Pulmonary artery endothelial cell (primary cell): Measurements from ENCODE around the gene CEP250. TPM values are rescaled to one million over a fixed set of nuclear protein-coding genes. Genes with fewer than 3 reads are reported as not detected.

Source experiments
- DNase-seq: peaks from one replicate; pipeline ENCODE4 v3.0.0-alpha.2; 2011; ENCODE audit warnings: low read depth, low spot score
- total RNA-seq: library from RNA; depleted of rRNA; stranded (reverse); fragments of >200 nt; gene quantifications from 2 replicates; pipeline ENCODE4 v1.2.3, GENCODE V29; 2014

CEP250 gene
- total RNA-seq, 1 donor from 2014 or later = 21.2 TPM

- DNase-seq = no peak
Measured at GRCh38 chr20:35560105-35560511, 104.7 kb downstream of the CEP250 start.

DNA sequence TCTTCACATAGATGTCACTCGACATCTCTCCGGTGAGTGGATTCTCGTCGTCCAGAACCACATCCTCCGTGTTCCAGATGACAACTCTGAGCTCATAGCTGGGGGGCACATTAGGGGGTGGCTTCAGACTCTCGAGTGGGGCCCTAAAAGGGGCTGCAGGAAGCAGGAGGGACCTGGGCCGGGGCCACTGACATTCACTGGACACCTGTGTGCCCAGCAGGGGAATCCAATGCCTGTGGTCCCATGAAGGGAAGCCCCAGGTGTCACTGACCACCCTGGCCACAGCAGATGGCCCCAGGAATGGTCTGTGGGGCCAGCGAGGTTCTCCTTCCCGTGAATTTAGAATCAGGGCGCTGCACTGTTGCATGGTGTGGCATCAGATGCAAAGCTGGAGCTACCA, 105.1 kb downstream of the CEP250 start:
- no peak for DNase-seq

DNA sequence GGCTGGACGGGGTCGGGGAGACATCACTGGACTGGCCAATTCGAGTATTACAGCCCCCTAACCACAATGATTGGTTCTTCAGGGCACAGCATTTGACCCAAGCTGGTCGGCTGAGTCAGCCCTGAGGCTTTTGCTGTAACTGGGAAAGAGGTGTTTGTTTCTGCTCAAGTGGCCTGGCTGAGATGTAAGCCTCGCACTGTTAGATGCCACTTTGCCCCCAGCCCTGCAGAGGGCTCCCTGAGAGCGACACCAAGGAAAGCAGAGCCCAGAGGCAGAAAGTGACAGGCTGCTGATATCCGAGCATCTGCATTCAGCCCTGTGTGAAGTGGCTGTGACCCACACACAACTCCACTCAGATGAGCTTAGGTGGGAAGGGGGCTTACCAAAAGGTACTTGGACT, 105.9 kb downstream of the CEP250 start:
- DNase-seq = no peak

DNA sequence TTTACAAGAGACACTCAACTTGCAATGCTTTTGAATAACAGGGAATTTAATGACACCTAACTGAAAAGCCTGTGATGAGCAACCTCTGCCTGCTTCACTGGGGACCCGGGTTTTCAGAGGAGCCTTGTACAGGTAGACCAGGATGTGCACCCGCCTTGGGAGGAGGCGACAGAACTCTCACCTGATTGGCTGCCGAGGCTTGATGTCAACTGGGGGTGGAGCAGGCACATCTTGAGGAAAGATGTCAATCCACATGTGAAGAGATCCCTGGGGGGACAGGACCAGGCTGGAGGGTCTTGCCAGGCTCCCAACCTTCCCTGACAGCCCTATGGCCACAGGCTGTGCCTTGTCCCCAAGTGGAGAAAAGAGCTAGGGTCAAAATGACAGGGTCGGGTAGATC, 106.3 kb downstream of the CEP250 start:
- DNase-seq = no peak

DNA sequence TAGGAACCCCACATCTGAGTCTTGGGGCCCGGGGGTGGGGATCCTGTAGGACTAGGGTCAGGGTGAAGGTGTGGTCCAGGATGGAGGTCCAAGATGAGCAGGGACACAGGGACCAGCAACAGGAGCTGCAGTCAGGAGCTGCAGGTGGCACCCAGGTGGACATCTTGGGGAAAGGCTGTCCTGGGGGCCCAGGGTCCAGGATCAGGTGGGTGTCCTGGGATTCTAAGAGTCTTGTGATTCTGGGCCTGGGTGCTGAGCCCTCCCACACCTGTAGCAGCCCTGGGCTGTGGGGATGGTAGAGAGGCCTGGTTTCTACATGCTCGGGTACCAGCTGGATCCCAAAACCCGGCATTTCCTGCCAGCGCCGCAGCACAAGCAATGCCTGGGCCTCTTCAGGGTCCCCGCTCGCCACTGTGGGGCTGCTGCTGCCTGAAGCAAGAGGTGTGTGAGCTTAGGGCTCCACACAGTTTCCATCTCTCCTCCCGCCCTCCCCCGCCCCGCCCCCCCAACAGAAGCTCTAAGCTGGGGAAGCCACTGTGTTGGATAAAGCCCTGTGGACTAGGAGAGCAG, 107.2 kb downstream of the CEP250 start:
- no peak for DNase-seq

- DNase-seq = no peak
Measured at GRCh38 chr20:35563834-35564233, 108.4 kb downstream of the CEP250 start.

GRCh38 chr20:35564905-35565304, 109.5 kb downstream of the CEP250 start:
- DNase-seq = no peak

DNA sequence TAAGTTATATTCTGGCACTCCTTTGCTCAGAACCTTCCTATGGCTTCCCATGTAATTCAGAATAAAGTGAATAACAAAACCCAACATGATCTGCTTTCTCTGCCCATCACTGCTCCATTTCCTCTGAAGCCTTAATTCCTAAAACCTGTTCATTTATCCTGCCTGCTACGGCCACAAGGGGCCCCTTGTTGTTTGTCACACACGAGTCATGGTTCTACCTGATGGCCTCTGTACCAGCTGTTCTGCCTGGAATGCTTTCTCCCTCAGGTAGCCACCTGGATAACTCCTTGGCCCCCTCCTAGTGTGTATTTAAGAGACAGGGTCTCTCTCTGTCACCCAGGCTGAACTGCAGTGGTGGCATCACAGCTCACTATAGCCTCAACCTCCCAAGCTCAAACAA, 113.2 kb downstream of the CEP250 start:
- no peak for DNase-seq

Other genes starting within 250 kb of the CEP250 start
- gene MMP24, start 228.9 kb upstream of the CEP250 start, total RNA-seq = 0.33 and 0.78 TPM in 2 replicates
- 5.0 and 5.3 TPM in 2 replicates for gene MMP24OS, start 177.5 kb upstream of the CEP250 start, total RNA-seq
- 171 and 206 TPM in 2 replicates for gene EIF6, start 170.8 kb upstream of the CEP250 start, total RNA-seq
- gene FAM83C, start 163.2 kb upstream of the CEP250 start, total RNA-seq = not detected in 2 replicates
- 25.5 and 33.1 TPM in 2 replicates for gene UQCC1, start 43.6 kb upstream of the CEP250 start, total RNA-seq
- gene GDF5, start 17.4 kb upstream of the CEP250 start, total RNA-seq = 0.99 and 2.1 TPM in 2 replicates
- not detected in 2 replicates for gene C20orf173, start 74.1 kb downstream of the CEP250 start, total RNA-seq
- 254 and 305 TPM in 2 replicates for gene ERGIC3, start 86.5 kb downstream of the CEP250 start, total RNA-seq
- 6.7 and 13.7 TPM in 2 replicates for gene SPAG4, start 160.2 kb downstream of the CEP250 start, total RNA-seq
- 160 and 166 TPM in 2 replicates for gene CPNE1, start 209.3 kb downstream of the CEP250 start, total RNA-seq
- gene RBM12, start 209.3 kb downstream of the CEP250 start, total RNA-seq = 64.1 and 70.8 TPM in 2 replicates
- 22.3 and 48.5 TPM in 2 replicates for gene NFS1, start 243.8 kb downstream of the CEP250 start, total RNA-seq
- gene ROMO1, start 243.8 kb downstream of the CEP250 start, total RNA-seq = 110 and 266 TPM in 2 replicates